Loucy (cell line): ENCODE measurements around the gene FOXO3.

Source experiments
- H2AFZ ChIP-seq: fragments of 200-600 bp; sonication (generic); 2 replicates; pipeline ENCODE4 v1.6.0; 2016; ENCODE audit warnings: antibody characterized with exemption, mild to moderate bottlenecking, low read length, moderate library complexity
- H3F3A ChIP-seq: fragments of 200-600 bp; 2 replicates; pipeline ENCODE4 v1.6.0; 2016; ENCODE audit warnings: antibody characterized with exemption, low read depth, mild to moderate bottlenecking
- H3K27me3 ChIP-seq: fragments of 200-600 bp; sonication (generic); 2 replicates; pipeline ENCODE4 v1.6.1; 2014; ENCODE audit warnings: low read length, mild to moderate bottlenecking; ENCODE audit not compliant: insufficient read depth, poor library complexity, severe bottlenecking
- H3K36me3 ChIP-seq: fragments of 200-600 bp; sonication (generic); 2 replicates; pipeline ENCODE4 v1.6.1; 2016; ENCODE audit warnings: low read length; ENCODE audit not compliant: insufficient read depth
- H3K4me1 ChIP-seq: fragments of 200-600 bp; sonication (generic); 2 replicates; pipeline ENCODE4 v1.5.1; 2014; ENCODE audit warnings: low read length, mild to moderate bottlenecking; ENCODE audit not compliant: insufficient read depth, poor library complexity, severe bottlenecking
- H3K4me2 ChIP-seq: fragments of 200-600 bp; sonication (generic); 2 replicates; pipeline ENCODE4 v1.6.0; 2014; ENCODE audit warnings: antibody characterized with exemption, low read length, low read depth, mild to moderate bottlenecking; ENCODE audit not compliant: poor library complexity, severe bottlenecking
- H3K4me3 ChIP-seq: fragments of 200-600 bp; sonication (generic); 2 replicates; pipeline ENCODE4 v1.5.1; 2014; ENCODE audit warnings: low read length, mild to moderate bottlenecking, mixed read lengths; ENCODE audit not compliant: poor library complexity, severe bottlenecking
- H3K79me2 ChIP-seq: fragments of 200-600 bp; sonication (generic); 2 replicates; pipeline ENCODE4 v1.6.1; 2014; ENCODE audit warnings: low read length; ENCODE audit not compliant: insufficient read depth
- H3K9ac ChIP-seq: fragments of 200-600 bp; sonication (generic); 2 replicates; pipeline ENCODE4 v1.6.0; 2014; ENCODE audit warnings: mild to moderate bottlenecking, low read depth, low read length, moderate library complexity; ENCODE audit not compliant: poor library complexity, severe bottlenecking
- H3K9me2 ChIP-seq: fragments of 200-600 bp; sonication (generic); replicated peaks from 2 replicates; pipeline ENCODE4 v1.6.1; 2016; ENCODE audit warnings: low read depth, low read length, mixed read lengths
- H3K9me3 ChIP-seq: fragments of 200-600 bp; sonication (generic); 2 replicates; pipeline ENCODE4 v1.6.1; 2014; ENCODE audit warnings: mild to moderate bottlenecking, antibody characterized with exemption, low read length, low read depth; ENCODE audit not compliant: insufficient read depth
- H4K20me1 ChIP-seq: fragments of 200-600 bp; sonication (generic); 2 replicates; pipeline ENCODE4 v1.6.0; 2014; ENCODE audit warnings: antibody characterized with exemption, low read length, mild to moderate bottlenecking; ENCODE audit not compliant: insufficient read depth, poor library complexity, severe bottlenecking
- EZH2phosphoT487 ChIP-seq: fragments of 200-600 bp; IDR thresholded peaks from 2 replicates; pipeline ENCODE4 v1.6.1; 2018; ENCODE audit warnings: antibody characterized with exemption, mild to moderate bottlenecking, moderate library complexity, borderline replicate concordance
- TF ChIP-seq, protein P1 (sequence below): fragments of 200-600 bp; sonication (generic); conservative IDR thresholded peaks from 2 replicates; pipeline ENCODE4 v1.5.1; 2014; ENCODE audit warnings: mild to moderate bottlenecking, antibody characterized with exemption, low read length

Gene FOXO3

DNA sequence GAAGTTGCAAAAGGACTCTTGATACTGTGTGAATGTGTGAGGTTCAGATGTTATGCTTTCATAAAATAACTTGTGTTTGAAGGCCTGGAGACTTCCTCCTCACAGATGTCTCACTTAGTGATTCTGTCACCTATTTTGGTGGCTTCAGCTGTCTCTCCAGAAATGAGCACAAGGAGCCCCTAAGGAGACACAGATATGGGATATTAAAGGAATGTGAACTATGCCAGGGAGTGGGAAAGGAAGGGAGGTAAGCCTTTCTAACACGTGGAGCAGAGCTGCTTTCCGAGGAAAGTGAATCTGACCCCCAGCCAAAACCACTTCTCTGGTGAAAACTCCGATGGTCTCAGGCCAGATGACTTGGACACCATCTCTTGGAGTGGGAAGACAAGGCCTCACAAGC lies 10.5 kb upstream of the FOXO3 start:
- Histone ChIP-seq H3K9me3 (no peaks in the 10 kb centered on the region), H3K4me3 (no peak overlapping the region), H3K4me1 (peaks cover 18% of the 10 kb centered on the region), H3F3A (no peaks in the 10 kb centered on the region), H3K9ac (no peak overlapping the region), H4K20me1 (no peaks in the 10 kb centered on the region), H3K27me3 (no peaks in the 10 kb centered on the region), H3K4me2 (no peak overlapping the region), H3K36me3 (no peaks in the 10 kb centered on the region), H3K79me2 (no peaks in the 10 kb centered on the region), H3K9me2 (no peaks in the 10 kb centered on the region), H2AFZ (no peak overlapping the region)
- TF ChIP-seq, protein P1, sequence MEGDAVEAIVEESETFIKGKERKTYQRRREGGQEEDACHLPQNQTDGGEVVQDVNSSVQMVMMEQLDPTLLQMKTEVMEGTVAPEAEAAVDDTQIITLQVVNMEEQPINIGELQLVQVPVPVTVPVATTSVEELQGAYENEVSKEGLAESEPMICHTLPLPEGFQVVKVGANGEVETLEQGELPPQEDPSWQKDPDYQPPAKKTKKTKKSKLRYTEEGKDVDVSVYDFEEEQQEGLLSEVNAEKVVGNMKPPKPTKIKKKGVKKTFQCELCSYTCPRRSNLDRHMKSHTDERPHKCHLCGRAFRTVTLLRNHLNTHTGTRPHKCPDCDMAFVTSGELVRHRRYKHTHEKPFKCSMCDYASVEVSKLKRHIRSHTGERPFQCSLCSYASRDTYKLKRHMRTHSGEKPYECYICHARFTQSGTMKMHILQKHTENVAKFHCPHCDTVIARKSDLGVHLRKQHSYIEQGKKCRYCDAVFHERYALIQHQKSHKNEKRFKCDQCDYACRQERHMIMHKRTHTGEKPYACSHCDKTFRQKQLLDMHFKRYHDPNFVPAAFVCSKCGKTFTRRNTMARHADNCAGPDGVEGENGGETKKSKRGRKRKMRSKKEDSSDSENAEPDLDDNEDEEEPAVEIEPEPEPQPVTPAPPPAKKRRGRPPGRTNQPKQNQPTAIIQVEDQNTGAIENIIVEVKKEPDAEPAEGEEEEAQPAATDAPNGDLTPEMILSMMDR = no peak
- TF ChIP-seq EZH2phosphoT487 = no peak

DNA sequence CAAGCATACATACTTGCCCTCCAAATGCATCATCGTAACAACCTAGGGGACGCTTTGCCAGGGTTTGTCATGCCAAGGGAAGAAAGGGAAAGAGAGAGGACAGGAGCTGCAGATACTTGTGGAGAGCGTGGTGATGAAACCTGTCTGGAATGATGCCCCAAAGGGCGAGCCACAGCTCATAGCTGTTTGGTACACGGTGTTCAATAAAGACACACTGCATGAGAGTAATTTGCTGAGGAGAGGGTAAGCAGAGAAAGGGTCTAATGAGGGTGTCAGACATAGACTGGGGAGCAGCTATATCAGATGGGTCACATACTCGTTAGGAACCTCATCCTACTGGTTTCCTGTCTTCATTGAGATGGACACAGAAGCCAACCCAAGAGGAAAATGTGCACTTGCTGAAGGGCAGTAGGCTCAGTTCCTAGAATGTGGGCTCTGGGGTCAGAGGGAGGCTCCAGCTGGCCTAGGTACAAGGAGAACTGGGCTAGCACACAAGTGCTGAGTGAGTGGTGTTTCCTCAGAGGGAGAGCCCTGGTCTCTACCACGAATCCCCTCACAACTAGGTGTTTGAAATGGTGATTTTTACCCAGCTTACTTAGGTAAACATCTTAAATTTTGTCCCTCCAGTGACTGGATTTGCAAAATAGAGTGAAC lies 5.2 kb upstream of the FOXO3 start:
- Histone ChIP-seq H3K9me3 (no peaks in the 10 kb centered on the region), H3K4me2 (no peak overlapping the region), H3K9ac (no peak overlapping the region), H3K9me2 (no peaks in the 10 kb centered on the region), H3K79me2 (peaks cover 14% of the 10 kb centered on the region; the same call in 1 of the 2 replicates), H3K4me3 (no peak overlapping the region), H2AFZ (no peak overlapping the region), H3K27me3 (no peaks in the 10 kb centered on the region), H3K4me1 (peaks cover 20% of the 10 kb centered on the region), H3K36me3 (no peaks in the 10 kb centered on the region), H3F3A (no peaks in the 10 kb centered on the region), H4K20me1 (peaks cover 6% of the 10 kb centered on the region)
- no peak for TF ChIP-seq EZH2phosphoT487
- TF ChIP-seq, protein P1 = no peak

DNA sequence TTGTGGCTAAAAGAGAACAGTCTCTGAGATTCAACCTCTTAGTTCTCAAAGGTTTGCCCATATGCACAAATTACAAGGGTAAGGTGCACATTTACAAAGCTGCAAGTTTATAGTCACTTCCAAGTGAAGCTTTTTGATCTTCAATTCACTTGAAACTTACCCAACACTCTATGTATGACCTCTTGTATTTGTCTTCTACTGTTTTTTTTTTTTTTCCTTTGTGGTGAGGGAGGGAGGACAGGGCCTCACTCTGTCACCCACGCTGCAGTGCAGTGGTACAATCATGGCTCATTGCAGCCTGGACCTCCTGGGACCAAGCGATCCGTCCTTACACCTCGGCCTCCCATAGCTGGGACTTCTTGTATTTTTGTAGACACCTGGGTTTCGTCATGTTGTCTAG lies 4.5 kb upstream of the FOXO3 start:
- H3K4me1 ChIP-seq = peaks cover 20% of the 10 kb centered on the region
- H3K4me2 ChIP-seq = no peak overlapping the region
- H3K36me3 ChIP-seq = no peaks in the 10 kb centered on the region
- peaks cover 8% of the 10 kb centered on the region for H4K20me1 ChIP-seq
- no peaks in the 10 kb centered on the region for H3K27me3 ChIP-seq
- H3K79me2 ChIP-seq = peaks cover 17% of the 10 kb centered on the region; the same call in 1 of the 2 replicates
- H3K9ac ChIP-seq = peak overlapping the region; percentile 82
- no peaks in the 10 kb centered on the region for H3K9me2 ChIP-seq
- no peaks in the 10 kb centered on the region for H3K9me3 ChIP-seq
- H2AFZ ChIP-seq = no peak overlapping the region
- H3K4me3 ChIP-seq = no peak overlapping the region
- no peaks in the 10 kb centered on the region for H3F3A ChIP-seq
- no peak for TF ChIP-seq EZH2phosphoT487
- TF ChIP-seq, protein P1 = no peak
